CD4-positive, alpha-beta T cell treated with Interleukin-6 at 100 ng/mL for 8 hours (primary cell): ENCODE data around the gene FAM83F.

ENCODE experiments used
- DNase-seq: peaks from one replicate; pipeline ENCODE4 v3.0.0-alpha.2; 2020; ENCODE audit warnings: mixed read lengths, low spot score

Gene FAM83F

DNA sequence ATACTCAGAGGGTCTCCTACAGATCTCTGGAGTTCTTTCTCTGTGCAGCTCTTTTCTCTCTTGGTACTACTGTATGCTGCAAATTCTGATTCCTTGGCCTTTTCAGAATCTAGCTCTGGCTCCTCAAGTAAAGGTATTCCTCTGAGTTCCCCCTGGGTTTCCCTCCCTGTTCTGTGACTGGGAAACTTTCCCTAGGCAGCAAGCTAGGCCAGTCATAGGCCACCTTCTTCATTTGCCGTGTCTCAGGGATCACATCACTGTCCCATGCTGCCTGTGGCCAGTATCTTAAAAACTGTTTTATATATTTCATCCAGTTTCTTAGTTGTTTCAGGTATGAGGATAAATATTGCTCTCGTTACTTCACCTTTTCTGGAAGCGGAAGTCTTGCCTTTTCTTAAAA is 71.2 kb downstream of the FAM83F start:
- DNase-seq = no peak

DNA sequence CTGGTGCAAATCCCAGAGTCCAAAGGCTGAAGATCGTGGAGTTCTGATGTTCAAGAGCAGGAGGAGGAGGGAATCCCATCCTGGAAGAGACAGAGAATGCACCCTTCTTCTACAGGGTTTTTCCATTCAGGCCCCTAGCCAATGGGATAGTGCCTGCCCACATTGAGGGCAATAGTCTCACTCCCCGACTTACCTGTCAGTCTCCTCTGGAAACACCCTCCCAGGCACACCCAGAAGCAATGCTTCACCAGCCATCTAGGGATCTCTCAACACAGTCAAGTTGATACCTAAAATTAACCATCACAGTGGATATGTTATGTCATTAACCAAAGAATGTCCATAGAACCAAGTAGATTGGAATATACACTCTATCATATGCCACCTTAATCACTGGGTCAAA is 72.9 kb downstream of the FAM83F start:
- no peak for DNase-seq

DNA sequence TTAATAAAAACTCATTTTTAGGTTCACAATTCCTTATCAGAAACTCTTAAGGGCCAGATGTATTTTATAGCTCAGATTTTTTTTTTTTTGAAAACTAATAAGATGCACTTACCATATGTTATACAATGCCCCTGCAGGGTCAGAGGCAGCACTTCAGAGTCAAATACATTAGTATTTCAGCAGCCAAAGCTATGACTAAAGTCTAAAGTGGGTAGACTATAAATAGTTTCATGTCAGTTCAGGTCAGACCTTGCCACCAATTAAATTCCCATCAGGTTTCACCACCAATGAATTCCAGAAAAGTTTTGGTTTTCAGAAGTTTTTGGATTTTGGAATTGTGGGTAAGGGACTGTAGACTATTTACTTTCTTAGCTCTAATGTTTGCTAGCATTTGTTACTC is 75.9 kb downstream of the FAM83F start:
- DNase-seq = no peak

DNA sequence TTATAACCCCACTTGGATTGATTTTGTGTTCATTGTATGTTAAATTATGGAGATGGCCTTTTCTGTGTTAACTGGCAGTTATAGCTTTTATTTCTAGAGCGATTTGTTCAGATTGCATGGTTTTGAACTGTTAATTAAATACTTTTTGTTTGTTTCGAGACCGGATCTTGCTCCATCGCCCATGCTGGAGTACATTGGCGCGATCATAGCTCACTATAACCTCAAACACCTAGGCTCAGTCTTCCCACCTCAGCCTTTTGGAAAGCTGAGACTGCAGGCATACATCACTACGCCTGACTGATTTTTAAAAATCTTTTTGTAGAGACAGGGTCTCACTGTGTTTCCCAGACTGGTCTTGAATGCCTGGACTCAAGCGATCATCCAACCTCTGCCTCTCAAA is 77.0 kb downstream of the FAM83F start:
- no peak for DNase-seq

DNA sequence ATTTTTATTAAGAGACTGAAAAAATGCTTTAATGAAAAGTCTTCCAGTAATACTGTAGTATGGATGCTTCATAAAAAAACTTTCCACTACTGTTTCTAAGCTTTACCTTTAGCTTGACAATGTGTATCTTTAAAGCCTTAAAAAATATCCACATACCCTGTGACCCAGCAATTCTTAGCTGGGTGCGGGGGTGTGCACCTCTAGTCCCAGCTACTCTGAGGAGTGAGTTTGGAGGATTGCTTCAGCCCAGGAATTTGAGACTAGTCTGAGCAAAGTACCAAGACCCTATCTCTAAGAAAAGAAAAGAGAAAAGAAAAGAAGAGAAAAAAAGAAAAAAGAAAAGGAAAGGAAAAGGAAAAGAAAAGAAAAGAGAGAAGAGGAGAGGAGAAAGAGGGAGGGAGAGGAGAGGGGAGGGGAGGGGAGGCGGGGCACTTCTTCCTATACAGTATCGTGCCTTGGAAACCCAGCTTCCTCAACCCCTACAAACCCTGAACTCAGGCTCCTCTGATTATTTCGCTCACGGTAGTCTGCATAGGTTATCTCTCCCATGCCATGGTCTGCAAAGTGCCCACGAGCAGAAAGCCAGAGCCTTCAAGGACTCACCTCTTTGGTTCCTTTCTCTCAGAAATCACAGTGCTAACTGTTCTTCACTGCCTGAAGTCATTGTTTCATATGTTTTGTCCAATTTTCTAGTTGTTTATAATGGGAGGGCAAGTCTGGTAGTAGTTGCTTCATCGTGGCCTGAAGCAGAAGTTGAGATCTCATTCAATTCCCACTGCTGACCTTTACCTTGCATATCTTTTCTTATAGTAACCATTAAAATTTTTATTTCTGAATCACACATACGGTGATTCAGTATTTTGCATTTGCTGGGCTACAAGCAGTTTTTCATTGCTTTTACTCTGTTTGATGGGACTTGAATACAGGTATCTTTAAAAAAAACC is 82.2 kb downstream of the FAM83F start:
- DNase-seq = no peak

DNA sequence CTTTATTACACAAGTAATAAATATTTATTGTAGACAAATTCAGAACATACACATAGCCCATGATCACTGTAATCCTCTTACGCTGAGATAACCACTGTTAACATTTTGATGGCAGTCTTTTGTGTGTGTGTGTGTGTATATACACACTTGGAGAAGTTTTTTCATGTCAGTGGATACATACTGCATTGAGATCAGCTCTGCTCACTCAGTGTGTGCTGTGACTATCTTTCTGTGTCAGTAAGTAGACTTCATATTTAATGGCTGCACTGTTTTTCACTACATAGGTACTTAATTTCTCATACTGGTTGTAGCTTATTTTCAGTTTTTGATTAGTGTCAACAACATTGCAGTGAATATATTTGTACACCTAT is 82.9 kb downstream of the FAM83F start:
- DNase-seq = no peak

DNA sequence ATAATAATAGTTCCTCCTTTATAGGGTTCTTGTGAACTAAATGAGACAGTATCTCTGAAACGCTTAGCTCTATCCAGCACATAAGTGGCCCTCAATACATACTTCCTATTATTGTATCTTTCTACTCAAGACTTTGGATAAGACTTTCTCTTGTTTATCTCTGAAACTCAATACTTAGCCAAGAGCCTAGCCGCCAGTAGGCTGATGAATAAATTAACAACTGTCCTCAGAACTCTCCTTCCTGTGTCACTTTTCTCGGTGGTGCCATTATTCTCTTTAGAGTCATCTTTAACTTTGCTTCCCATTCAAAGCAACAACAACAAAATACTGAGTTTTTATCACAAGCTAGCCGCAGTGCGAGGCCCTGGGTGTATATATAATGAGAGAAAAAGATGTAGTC is 86.9 kb downstream of the FAM83F start:
- no peak for DNase-seq

DNA sequence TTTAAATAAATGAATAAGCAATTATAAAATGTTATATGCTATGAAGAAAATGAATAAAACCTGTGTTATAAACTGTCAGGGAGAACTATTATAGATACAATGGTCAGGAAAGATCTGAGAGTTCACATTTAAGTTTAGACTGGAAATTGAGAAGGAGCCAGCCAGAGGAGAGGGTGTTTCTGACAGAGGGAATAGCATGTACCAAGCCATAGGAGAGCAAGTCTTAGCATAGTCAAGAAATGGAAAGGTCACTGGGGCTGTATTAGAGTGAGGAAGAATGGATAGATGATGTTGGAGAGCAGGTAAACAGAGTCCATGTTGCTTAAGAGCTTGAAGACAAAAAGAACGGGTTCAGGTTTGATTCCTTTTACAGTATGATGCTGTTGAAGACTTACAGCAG is 87.4 kb downstream of the FAM83F start:
- DNase-seq = no peak

DNA sequence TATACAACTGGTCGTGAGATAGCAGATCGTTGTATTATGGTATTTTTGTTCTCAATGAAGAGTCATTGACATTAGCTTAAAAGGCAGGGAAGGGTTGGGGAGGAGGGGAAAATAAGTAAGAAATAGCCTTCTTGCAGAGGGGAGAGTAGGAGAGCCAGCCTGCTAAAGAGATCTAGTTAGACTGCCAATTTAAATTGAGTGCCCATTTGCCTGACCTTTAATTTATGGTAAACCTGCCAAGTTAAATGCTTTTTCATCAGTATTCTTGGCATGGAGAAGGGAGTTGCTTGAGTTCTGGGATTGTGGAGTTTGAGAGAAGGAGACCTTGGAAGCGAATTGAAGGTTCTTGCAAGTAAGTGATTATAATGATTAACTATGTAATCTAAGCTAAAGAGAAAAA is 89.0 kb downstream of the FAM83F start:
- DNase-seq = no peak

DNA sequence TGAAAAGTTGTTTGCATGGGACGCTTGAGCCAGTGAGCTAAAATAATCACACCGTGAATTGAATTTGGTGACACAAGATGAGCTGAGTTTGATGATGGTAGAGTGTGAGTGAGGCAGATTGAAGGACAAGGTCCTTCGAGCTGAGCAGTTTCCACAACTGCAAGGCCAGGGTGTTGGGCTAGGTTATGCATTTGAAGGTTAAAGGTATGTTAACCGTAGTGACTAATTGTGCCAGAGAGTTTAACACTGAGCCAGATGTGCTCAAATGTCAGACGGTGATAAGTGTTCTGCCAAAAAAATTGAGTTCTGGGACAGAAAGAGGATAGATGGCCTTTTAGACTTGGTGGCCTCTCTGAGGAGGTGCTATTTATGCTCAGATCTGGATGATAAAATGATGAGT is 89.5 kb downstream of the FAM83F start:
- DNase-seq = no peak

DNA sequence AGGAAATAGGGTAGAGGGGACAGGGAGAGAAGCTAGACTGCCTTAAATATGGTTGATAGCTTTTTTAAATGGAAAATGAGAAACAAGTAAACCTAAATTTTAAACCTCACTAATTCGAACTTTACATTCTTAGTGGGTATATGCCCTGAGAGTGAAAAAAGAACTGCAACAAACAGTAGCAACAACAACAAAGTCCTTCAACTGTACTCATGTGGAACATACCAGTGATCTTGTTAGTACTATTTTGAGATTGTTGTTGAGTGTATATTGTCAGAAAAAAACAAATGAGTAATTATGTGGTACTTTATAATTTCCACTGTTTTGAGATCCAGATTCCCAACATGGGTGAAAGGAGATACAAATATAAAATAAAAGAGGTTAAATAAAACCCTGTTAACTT is 94.1 kb downstream of the FAM83F start:
- no peak for DNase-seq
